ENCODE data around the gene AP2M1. TPM values are rescaled to one million over a fixed set of nuclear protein-coding genes. Genes with fewer than 3 reads are reported as not detected.

Gene AP2M1
- polyA plus RNA-seq, 1 experiment, result 963 TPM

- no peak for TF ChIP-seq CTCF (IDR thresholded peaks at IDR 0.05; ENCODE audit: low read depth, low read length)
- peaks cover 55% of the 10 kb centered on the region for H3K27me3 ChIP-seq (ENCODE audit: control insufficient read depth, insufficient read depth, low read length)
- CTCF ChIA-PET, result interaction anchor here (1.8 kb wide), 1 partner anchor 18 kb away, joined by 4 read pairs; the partner anchor contains the start of gene EEF1AKMT4
- POLR2A ChIA-PET, result no interaction called here
- no peak overlapping the region for H3K4me3 ChIP-seq (ENCODE audit: low read depth, low read length)
- no peak for DNase-seq (ENCODE audit: low read depth, low spot score)
- no peak overlapping the region for H3K27ac ChIP-seq (ENCODE audit: low read depth, low read length)
- H3K9me3 ChIP-seq (ENCODE audit: control insufficient read depth, insufficient read depth, low read length), result no peaks in the 10 kb centered on the region; the same call in 1 of the 2 replicates
These were observed 57.0 kb downstream of the AP2M1 start for GRCh38 chr3:184231671-184232070.

- Histone ChIP-seq H3K27ac (ENCODE audit: low read depth, low read length) (no peak overlapping the region), H3K27me3 (ENCODE audit: control insufficient read depth, insufficient read depth, low read length) (peaks cover 50% of the 10 kb centered on the region), H3K9me3 (ENCODE audit: control insufficient read depth, insufficient read depth, low read length) (no peaks in the 10 kb centered on the region; the same call in 1 of the 2 replicates), H3K4me3 (ENCODE audit: low read depth, low read length) (no peak overlapping the region)
- POLR2A ChIA-PET, result interaction anchor here (0.6 kb wide), 1 partner anchor 15 kb away, joined by 3 read pairs; no protein-coding TSS in a partner anchor
- CTCF ChIA-PET, result no interaction called here
- DNase-seq (ENCODE audit: low read depth, low spot score), result no peak
- no peak for TF ChIP-seq CTCF (IDR thresholded peaks at IDR 0.05; ENCODE audit: low read depth, low read length)
These were observed 58.6 kb downstream of the AP2M1 start for GRCh38 chr3:184233127-184233843.

Other genes starting within 250 kb of the AP2M1 start
- 27.4 and 30.6 TPM in 2 replicates for gene ABCC5, start 157.0 kb upstream of the AP2M1 start, polyA plus RNA-seq (2011; rRNA removed)
- gene HTR3D, start 143.1 kb upstream of the AP2M1 start, polyA plus RNA-seq (2011; rRNA removed), result not detected in 2 replicates
- gene HTR3C, start 121.8 kb upstream of the AP2M1 start, polyA plus RNA-seq (2011; rRNA removed), result not detected in 2 replicates
- not detected in 2 replicates for gene HTR3E, start 77.8 kb upstream of the AP2M1 start, polyA plus RNA-seq (2011; rRNA removed)
- gene EIF2B5, start 39.5 kb upstream of the AP2M1 start, polyA plus RNA-seq (2011; rRNA removed), result 28.8 and 29.8 TPM in 2 replicates
- 29.7 and 37.8 TPM in 2 replicates for gene DVL3, start 19.5 kb upstream of the AP2M1 start, polyA plus RNA-seq (2011; rRNA removed)
- gene ABCF3, start 11.3 kb downstream of the AP2M1 start, polyA plus RNA-seq (2011; rRNA removed), result 43.1 and 50.0 TPM in 2 replicates
- gene VWA5B2, start 54.7 kb downstream of the AP2M1 start, polyA plus RNA-seq (2011; rRNA removed), result not detected in 2 replicates
- 35.6 and 44.5 TPM in 2 replicates for gene ALG3, start 74.1 kb downstream of the AP2M1 start, polyA plus RNA-seq (2011; rRNA removed)
- 3.2 and 4.0 TPM in 2 replicates for gene EEF1AKMT4, start 74.8 kb downstream of the AP2M1 start, polyA plus RNA-seq (2011; rRNA removed)
- gene CAMK2N2, start 86.7 kb downstream of the AP2M1 start, polyA plus RNA-seq (2011; rRNA removed), result 0.07 and 0.27 TPM in 2 replicates
- gene ECE2, start 101.2 kb downstream of the AP2M1 start, polyA plus RNA-seq (2011; rRNA removed), result not detected in 2 replicates
- gene PSMD2, start 124.4 kb downstream of the AP2M1 start, polyA plus RNA-seq (2011; rRNA removed), result 318 and 363 TPM in 2 replicates
- 191 and 224 TPM in 2 replicates for gene EIF4G1, start 139.8 kb downstream of the AP2M1 start, polyA plus RNA-seq (2011; rRNA removed)
- gene FAM131A, start 162.7 kb downstream of the AP2M1 start, polyA plus RNA-seq (2011; rRNA removed), result 8.5 and 9.3 TPM in 2 replicates
- gene CLCN2, start 186.8 kb downstream of the AP2M1 start, polyA plus RNA-seq (2011; rRNA removed), result 1.7 and 2.1 TPM in 2 replicates
- 81.2 and 94.4 TPM in 2 replicates for gene POLR2H, start 186.9 kb downstream of the AP2M1 start, polyA plus RNA-seq (2011; rRNA removed)
- gene THPO, start 203.4 kb downstream of the AP2M1 start, polyA plus RNA-seq (2011; rRNA removed), result 0.06 TPM in 1 of 2 replicates, not detected in the other
- gene CHRD, start 205.2 kb downstream of the AP2M1 start, polyA plus RNA-seq (2011; rRNA removed), result 0.11 and 0.12 TPM in 2 replicates

Measured in AG04450 (cell line).